ENCODE data around the gene ZNF212.

ZNF212 gene

GRCh38 chr7:149239345-149240143 is at the start of gene ZNF212:
ZNF212 (plus strand) TSS chr7:149239651; CDS start chr7:149239779, 128 bp downstream.
- TF ChIP-seq CTCF (IDR thresholded peaks at IDR 0.05; ENCODE audit: extremely low read depth, missing control alignments), result peak; percentile 98
- DNase-seq (ENCODE audit: low spot score), result peak; percentile 98

GRCh38 chr7:149191851-149192250 is 47.6 kb upstream of the ZNF212 start:
- no peak for DNase-seq (ENCODE audit: low spot score)

GRCh38 chr7:149194799-149195179 is 44.7 kb upstream of the ZNF212 start:
- DNase-seq (ENCODE audit: low spot score), result no peak
- TF ChIP-seq CTCF (IDR thresholded peaks at IDR 0.05; ENCODE audit: extremely low read depth, missing control alignments), result no peak

More at GRCh38 chr7:149191851-149192250, 47.6 kb upstream of the ZNF212 start:
- no peak for TF ChIP-seq CTCF (IDR thresholded peaks at IDR 0.05; ENCODE audit: extremely low read depth, missing control alignments)

GRCh38 chr7:149195180-149196150 is 44.0 kb upstream of the ZNF212 start, which contains the start of gene ZNF282:
ZNF282 (plus strand) TSS chr7:149195546; CDS start chr7:149195590, 44 bp downstream.
- TF ChIP-seq CTCF (IDR thresholded peaks at IDR 0.05; ENCODE audit: extremely low read depth, missing control alignments), result peak; percentile 56
- DNase-seq (ENCODE audit: low spot score), result peak; percentile 96

GRCh38 chr7:149196151-149196704 is 43.2 kb upstream of the ZNF212 start:
- peak; percentile 29 for DNase-seq (ENCODE audit: low spot score)
- TF ChIP-seq CTCF (IDR thresholded peaks at IDR 0.05; ENCODE audit: extremely low read depth, missing control alignments), result no peak

- peak; percentile 63 for DNase-seq (ENCODE audit: low spot score)
- no peak for TF ChIP-seq CTCF (IDR thresholded peaks at IDR 0.05; ENCODE audit: extremely low read depth, missing control alignments)
Observed at GRCh38 chr7:149196705-149197171, 42.7 kb upstream of the ZNF212 start.
